CD14-positive monocyte (primary cell): ENCODE data around the gene B2M. TPM values are rescaled to one million over a fixed set of nuclear protein-coding genes. Genes with fewer than 3 reads are reported as not detected.
A peak's percentile ranks its signal among the peaks of the same experiment; 100 is the strongest.

Experiments used
- DNase-seq, 3 donors: peaks; one replicate each; pipeline ENCODE4 v3.0.0-alpha.2; 2011 to 2022
- H2AFZ ChIP-seq: 2 replicates; pipeline ENCODE4 v1.6.0; 2012; ENCODE audit warnings: mild to moderate bottlenecking, low read depth, low read length, inconsistent platforms; ENCODE audit not compliant: insufficient read depth, poor library complexity, severe bottlenecking
- H3K27ac ChIP-seq, 2 donors: 1 replicate in 1 of 2; 2 replicates in 1 of 2; pipeline ENCODE4 v1.5.1; 2012 to 2013; ENCODE audit warnings: low read length in 2 of 2, control low read depth in 1 of 2, inconsistent platforms in 1 of 2, low read depth in 1 of 2, mild to moderate bottlenecking in 1 of 2
- H3K27me3 ChIP-seq, 2 donors: one replicate each; pipeline versions ENCODE4 v1.6.0 to v1.6.1; 2011 to 2013; ENCODE audit warnings: low read length in 2 of 2; ENCODE audit not compliant: control insufficient read depth in 2 of 2, insufficient read depth in 2 of 2
- H3K36me3 ChIP-seq, 2 donors: replicated peaks in 1 of 2; 1 replicate in 1 of 2; 2 replicates in 1 of 2; pipeline versions ENCODE4 v1.5.1 to v1.6.1; 2012 to 2013; ENCODE audit warnings: low read length in 2 of 2, control low read depth in 1 of 2, inconsistent platforms in 1 of 2, mild to moderate bottlenecking in 1 of 2; ENCODE audit not compliant: insufficient read depth in 2 of 2, control insufficient read depth in 1 of 2
- H3K4me1 ChIP-seq, 2 donors: 1 replicate in 1 of 2; 2 replicates in 1 of 2; pipeline versions ENCODE4 v1.5.1 to v1.6.1; 2012 to 2013; ENCODE audit warnings: low read length in 2 of 2, control low read depth in 1 of 2, inconsistent platforms in 1 of 2, mild to moderate bottlenecking in 1 of 2, moderate library complexity in 1 of 2; ENCODE audit not compliant: insufficient read depth in 2 of 2, control insufficient read depth in 1 of 2
- H3K4me2 ChIP-seq: replicated peaks from 2 replicates; pipeline ENCODE3; 2012; ENCODE audit warnings: low read length, moderate library complexity, mild to moderate bottlenecking; ENCODE audit not compliant: poor library complexity, severe bottlenecking; ENCODE audit errors: extremely low read depth
- H3K4me3 ChIP-seq, 3 experiments: fragments of 200-600 bp in 1 of 3; sonication (generic) in 1 of 3; replicated peaks in 1 of 3; 1 replicate in 2 of 3; 2 replicates in 1 of 3; pipeline ENCODE4 v1.5.1; 2011 to 2013; ENCODE audit warnings: low read length in 3 of 3, mild to moderate bottlenecking in 3 of 3, control low read depth in 2 of 3, low read depth in 2 of 3, inconsistent platforms in 1 of 3, moderate library complexity in 1 of 3
- H3K79me2 ChIP-seq: 2 replicates; pipeline ENCODE4 v1.6.0; 2012; ENCODE audit warnings: mild to moderate bottlenecking, control low read depth, inconsistent platforms, low read length, moderate library complexity; ENCODE audit not compliant: insufficient read depth
- H3K9ac ChIP-seq: 2 replicates; pipeline ENCODE4 v1.6.0; 2017; ENCODE audit warnings: low read length, mild to moderate bottlenecking; ENCODE audit not compliant: insufficient read depth, poor library complexity, severe bottlenecking
- H3K9me3 ChIP-seq, 2 donors: replicated peaks in 1 of 2; 1 replicate in 1 of 2; 2 replicates in 1 of 2; pipeline versions ENCODE4 v1.5.1 to v1.6.1; 2012 to 2013; ENCODE audit warnings: low read length in 2 of 2, control low read depth in 1 of 2; ENCODE audit not compliant: control insufficient read depth in 1 of 2, insufficient read depth in 1 of 2
- H4K20me1 ChIP-seq: 2 replicates; pipeline ENCODE4 v1.6.0; 2012; ENCODE audit warnings: mild to moderate bottlenecking, low read length, control low read depth, moderate library complexity; ENCODE audit not compliant: insufficient read depth
- H3K27ac Mint-ChIP-seq, 7 donors: one replicate each; pipeline ENCODE4 v1.8.0; 2020; ENCODE audit warnings: mild to moderate bottlenecking in 7 of 7, mixed read lengths in 7 of 7, moderate library complexity in 6 of 7, inconsistent platforms in 2 of 7
- H3K27me3 Mint-ChIP-seq, 3 donors: one replicate each; pipeline ENCODE4 v1.8.0; 2021 to 2022; ENCODE audit warnings: low read depth in 3 of 3, mild to moderate bottlenecking in 3 of 3, mixed read lengths in 3 of 3, moderate library complexity in 3 of 3, inconsistent platforms in 1 of 3
- H3K36me3 Mint-ChIP-seq, 2 donors: one replicate each; pipeline ENCODE4 v1.8.0; 2020; ENCODE audit warnings: mixed read lengths in 2 of 2, inconsistent platforms in 1 of 2, mild to moderate bottlenecking in 1 of 2
- H3K4me1 Mint-ChIP-seq: one replicate; pipeline ENCODE4 v1.8.0; 2020; ENCODE audit warnings: mild to moderate bottlenecking, mixed read lengths
- H3K4me3 Mint-ChIP-seq, 2 donors: one replicate each; pipeline ENCODE4 v1.8.0; 2020; ENCODE audit warnings: mild to moderate bottlenecking in 2 of 2, mixed read lengths in 2 of 2, moderate library complexity in 1 of 2
- H3K9me3 Mint-ChIP-seq, 7 donors: one replicate each; pipeline ENCODE4 v1.8.0; 2020 to 2022; ENCODE audit warnings: mixed read lengths in 7 of 7, mild to moderate bottlenecking in 6 of 7, moderate library complexity in 6 of 7, inconsistent platforms in 2 of 7
- WGBS: methylation state at CpG from one replicate; pipeline ENCODE4 v1.1.5; 2013; ENCODE audit warnings: missing lambda C conversion rate; ENCODE audit not compliant: insufficient coverage; 5-methylcytosine and 5-hydroxymethylcytosine counted together
- intact Hi-C, 2 donors: fragments of 100-400 bp; cut with micrococcal nuclease; formaldehyde crosslinking; loops; one replicate each; pipeline versions ENCODE4 v1.15.0 to v1.15.1; 2023
- polyA plus RNA-seq, 3 donors: library from polyadenylated mRNA; depleted of rRNA in 1 of 3; unstranded in 2 of 3; stranded (reverse) in 1 of 3; fragments of 300-500 nt in 2 of 3; fragments of >200 nt in 1 of 3; fragmentation: Illumina TruSeq in 2 of 3; gene quantifications; 1 replicate in 2 of 3; 2 replicates in 1 of 3; pipeline ENCODE4 v1.2.3, GENCODE V29; 2012 to 2021
- TF ChIP-seq, protein P1 (sequence below): fragments of 200-600 bp; IDR thresholded peaks from one replicate; pipeline ENCODE4 v1.8.0; 2022; ENCODE audit warnings: antibody characterized with exemption, mild to moderate bottlenecking

The B2M gene
- polyA plus RNA-seq, 3 donors: 17,356 to 28,278 (median 28,259) TPM

DNA sequence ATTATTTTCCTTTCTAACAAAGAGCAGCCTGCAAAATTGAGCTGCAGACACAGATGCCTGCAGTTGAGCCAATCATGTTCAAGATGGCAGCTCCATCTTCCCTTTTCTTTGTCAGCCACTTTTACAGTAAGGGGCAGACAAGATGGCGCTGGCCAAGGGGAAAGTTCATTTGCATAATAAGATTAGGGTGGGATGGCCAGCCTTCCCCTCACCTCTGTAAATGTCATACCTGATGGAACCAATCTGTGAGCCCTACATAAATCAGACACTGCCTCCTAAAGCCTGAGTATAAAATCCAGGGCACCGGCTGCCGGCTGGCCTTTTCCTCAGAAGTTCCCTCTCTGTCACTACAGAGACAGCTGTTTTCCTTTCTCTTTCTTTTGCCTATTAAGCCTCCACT, 16.0 kb upstream of the B2M start:
- WGBS: no CpG with 5 or more reads among the region's 3 CpGs
- Histone ChIP-seq H3K27me3 (no peaks in the 10 kb centered on the region), H3K9ac (no peak overlapping the region), H3K27ac (no peak overlapping the region), H4K20me1 (no peaks in the 10 kb centered on the region), H3K9me3 (no peaks in the 10 kb centered on the region), H3K4me3 (no peak overlapping the region), H3K4me2 (no peak overlapping the region), H3K36me3 (no peaks in the 10 kb centered on the region), H3K79me2 (no peaks in the 10 kb centered on the region), H2AFZ (peak overlapping the region; percentile 29), H3K4me1 (peaks cover 6 to 13% of the 10 kb centered on the region in 2 donors)
- intact Hi-C loops: no loop called here
- Mint-ChIP-seq H3K4me3 (no peak overlapping the region), H3K36me3 (no peaks in the 10 kb centered on the region), H3K9me3 (peaks cover 2 to 10% (median 5%) of the 10 kb centered on the region in 7 donors), H3K4me1 (peaks cover 15% of the 10 kb centered on the region), H3K27ac (peak overlapping the region in 2 of 7 donors; percentile 6 to 31), H3K27me3 (peaks cover 0 to 5% (median 0%) of the 10 kb centered on the region in 3 donors)
- TF ChIP-seq, protein P1, sequence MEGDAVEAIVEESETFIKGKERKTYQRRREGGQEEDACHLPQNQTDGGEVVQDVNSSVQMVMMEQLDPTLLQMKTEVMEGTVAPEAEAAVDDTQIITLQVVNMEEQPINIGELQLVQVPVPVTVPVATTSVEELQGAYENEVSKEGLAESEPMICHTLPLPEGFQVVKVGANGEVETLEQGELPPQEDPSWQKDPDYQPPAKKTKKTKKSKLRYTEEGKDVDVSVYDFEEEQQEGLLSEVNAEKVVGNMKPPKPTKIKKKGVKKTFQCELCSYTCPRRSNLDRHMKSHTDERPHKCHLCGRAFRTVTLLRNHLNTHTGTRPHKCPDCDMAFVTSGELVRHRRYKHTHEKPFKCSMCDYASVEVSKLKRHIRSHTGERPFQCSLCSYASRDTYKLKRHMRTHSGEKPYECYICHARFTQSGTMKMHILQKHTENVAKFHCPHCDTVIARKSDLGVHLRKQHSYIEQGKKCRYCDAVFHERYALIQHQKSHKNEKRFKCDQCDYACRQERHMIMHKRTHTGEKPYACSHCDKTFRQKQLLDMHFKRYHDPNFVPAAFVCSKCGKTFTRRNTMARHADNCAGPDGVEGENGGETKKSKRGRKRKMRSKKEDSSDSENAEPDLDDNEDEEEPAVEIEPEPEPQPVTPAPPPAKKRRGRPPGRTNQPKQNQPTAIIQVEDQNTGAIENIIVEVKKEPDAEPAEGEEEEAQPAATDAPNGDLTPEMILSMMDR: no peak
- DNase-seq: no peak

DNA sequence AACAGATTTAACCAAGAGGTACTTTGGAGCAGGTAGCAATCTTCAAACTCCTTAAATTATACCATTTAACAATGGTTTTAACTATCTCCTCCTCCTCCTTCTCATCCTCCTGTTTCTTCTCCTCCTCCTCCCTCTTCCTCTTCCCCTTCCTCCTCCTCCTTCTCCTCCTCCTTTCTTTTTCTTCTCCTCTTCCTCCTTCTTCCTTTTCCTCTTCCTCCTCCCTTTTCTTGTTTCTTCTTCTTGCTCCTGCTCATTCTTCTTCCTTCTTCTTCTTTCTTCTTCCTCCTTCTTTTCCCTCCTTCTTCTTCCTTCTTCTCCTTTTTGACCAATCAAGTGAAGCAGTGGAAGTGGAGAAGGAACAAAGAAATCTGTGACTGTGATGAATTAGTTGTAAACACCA, 14.3 kb upstream of the B2M start:
- no peak overlapping the region for H3K4me2 ChIP-seq

More for the DNA sequence above, 14.3 kb upstream of the B2M start:
- peaks cover 0 to 2% of the 10 kb centered on the region in 2 donors for H3K36me3 Mint-ChIP-seq
- H3K9me3 Mint-ChIP-seq: peaks cover 11 to 22% (median 20%) of the 10 kb centered on the region in 7 donors
- Histone ChIP-seq H3K9ac (no peak overlapping the region), H4K20me1 (no peaks in the 10 kb centered on the region), H3K4me3 (no peak overlapping the region), H3K36me3 (no peaks in the 10 kb centered on the region), H2AFZ (no peak overlapping the region), H3K27me3 (no peaks in the 10 kb centered on the region), H3K4me1 (peaks cover 6 to 13% of the 10 kb centered on the region in 2 donors), H3K9me3 (peaks cover 5 to 7% of the 10 kb centered on the region in 2 donors), H3K27ac (no peak overlapping the region), H3K79me2 (no peaks in the 10 kb centered on the region)
- peaks cover 0 to 9% (median 0%) of the 10 kb centered on the region in 3 donors for H3K27me3 Mint-ChIP-seq
- H3K4me3 Mint-ChIP-seq: no peak overlapping the region
- DNase-seq: no peak
- H3K4me1 Mint-ChIP-seq: peaks cover 15% of the 10 kb centered on the region
- intact Hi-C loops: no loop called here
- TF ChIP-seq, protein P1: no peak
- H3K27ac Mint-ChIP-seq: peak overlapping the region in 5 of 7 donors; percentile 40 to 78 (median 56)
